Retinal pigment epithelial cell (primary cell): ENCODE results near the gene WNT5A.

Experiments used
- DNase-seq: peaks from one replicate; pipeline ENCODE4 v3.0.0-alpha.2; 2010; ENCODE audit warnings: low read depth
- H3K4me3 ChIP-seq: 2 replicates; pipeline ENCODE4 v1.5.1; 2011; ENCODE audit warnings: mild to moderate bottlenecking, low read length, control low read depth, moderate library complexity
- CTCF ChIP-seq: conservative IDR thresholded peaks from 2 replicates; pipeline ENCODE4 v1.5.1; 2011; ENCODE audit warnings: low read depth, low read length, control low read depth, inconsistent platforms

The WNT5A gene

GRCh38 chr3:55473788-55474187, 13.3 kb downstream of the WNT5A start:
- H3K4me3 ChIP-seq, result no peak overlapping the region

DNA sequence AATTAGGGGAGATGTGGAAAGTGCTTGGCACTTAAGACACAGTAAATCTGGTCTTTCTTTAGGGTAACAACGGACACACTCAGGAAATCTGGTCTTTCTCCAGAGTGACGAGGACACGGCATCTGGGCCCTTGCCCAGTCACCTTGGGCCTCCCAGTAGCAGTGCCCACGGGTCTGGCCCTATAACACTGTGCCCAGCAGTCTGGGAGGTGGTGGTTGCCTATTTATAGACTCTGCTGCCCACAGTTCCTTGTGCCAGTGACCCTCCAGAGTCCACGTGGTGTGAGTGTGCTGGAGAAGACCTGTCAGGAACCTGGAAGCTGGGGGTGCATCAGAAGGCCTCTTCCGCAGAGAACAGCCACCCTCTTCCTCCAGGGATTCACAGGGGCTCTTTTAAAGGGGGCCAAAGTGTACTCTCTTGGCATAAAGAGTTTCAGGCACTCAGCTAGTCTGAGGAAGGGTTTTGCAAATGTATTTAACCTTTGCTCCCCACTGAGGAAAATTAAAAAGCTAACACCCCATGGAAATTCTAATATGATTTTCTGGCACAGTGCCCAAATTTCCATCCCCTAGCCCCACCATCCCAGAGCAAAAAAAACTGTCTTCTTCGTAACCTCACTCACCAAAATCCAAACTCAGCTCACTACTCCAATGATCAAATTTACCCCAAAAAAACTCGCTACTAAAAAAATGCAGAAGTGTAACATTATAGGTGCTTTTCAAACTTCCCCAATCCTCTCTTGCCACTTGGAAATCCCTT, 15.4 kb downstream of the WNT5A start:
- TF ChIP-seq CTCF, result no peak
- DNase-seq, result no peak
- no peak overlapping the region for H3K4me3 ChIP-seq

More at GRCh38 chr3:55473788-55474187, 13.3 kb downstream of the WNT5A start:
- no peak for DNase-seq
- no peak for TF ChIP-seq CTCF

DNA sequence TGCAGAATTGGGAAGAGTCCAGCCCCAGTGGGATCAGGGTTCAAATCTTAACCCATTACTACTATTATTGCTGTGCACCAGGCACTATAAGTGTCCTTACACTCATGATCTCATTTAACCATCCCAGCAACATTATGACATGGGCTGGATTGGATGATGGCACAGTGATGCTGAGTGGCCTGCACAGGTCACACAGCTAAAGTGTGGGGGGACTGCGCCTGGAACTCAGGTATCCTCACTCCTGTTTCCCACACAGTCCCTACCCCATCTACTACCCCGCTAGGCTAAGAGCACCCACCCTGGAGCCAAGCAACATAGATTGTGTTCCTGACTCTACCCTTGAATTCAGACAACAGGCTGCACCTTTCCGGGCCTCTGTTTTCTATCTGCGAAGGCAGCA, 16.0 kb downstream of the WNT5A start:
- DNase-seq, result no peak
- TF ChIP-seq CTCF, result no peak
- H3K4me3 ChIP-seq, result no peak overlapping the region

DNA sequence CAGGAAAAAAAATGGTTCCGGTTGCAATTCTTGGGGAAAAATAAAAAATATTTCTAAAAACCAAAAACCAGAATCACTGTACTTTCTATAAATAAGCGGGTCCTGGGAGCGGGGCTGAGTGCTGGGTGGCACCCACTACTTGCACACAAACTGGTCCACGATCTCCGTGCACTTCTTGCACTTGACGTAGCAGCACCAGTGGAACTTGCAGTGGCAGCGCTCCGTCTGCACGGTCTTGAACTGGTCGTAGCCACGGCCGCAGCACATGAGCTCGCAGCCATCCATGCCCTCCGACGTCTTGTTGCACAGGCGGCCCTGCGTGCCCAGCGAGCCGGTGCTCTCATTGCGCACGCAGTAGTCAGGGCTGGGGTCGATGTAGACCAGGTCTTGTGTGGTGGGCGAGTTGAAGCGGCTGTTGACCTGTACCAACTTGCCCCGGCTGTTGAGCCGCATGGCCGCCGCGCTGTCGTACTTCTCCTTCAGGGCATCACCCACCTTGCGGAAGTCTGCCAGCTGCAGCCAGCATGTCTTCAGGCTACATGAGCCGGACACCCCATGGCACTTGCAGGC, 17.1 kb downstream of the WNT5A start:
- H3K4me3 ChIP-seq, result no peak overlapping the region
- TF ChIP-seq CTCF, result no peak
- no peak for DNase-seq

DNA sequence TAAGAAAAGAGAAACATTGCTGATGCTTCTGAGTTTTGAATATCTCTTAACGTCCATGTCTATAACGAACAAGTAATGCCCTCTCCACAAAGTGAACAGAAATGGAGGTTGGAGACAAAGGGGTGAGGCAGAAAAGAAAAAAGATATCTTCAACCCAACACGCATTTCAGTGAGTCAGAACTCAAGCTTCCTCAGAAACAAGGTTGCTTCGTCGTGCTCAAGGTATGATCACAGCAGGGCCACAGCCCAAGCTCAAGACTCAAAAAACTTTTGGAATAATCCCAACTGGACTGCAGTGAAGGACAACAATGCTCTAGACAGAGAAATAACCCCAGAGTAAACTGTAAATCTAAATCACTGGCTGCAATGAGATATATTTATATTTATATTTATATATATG, 18.9 kb downstream of the WNT5A start:
- no peak overlapping the region for H3K4me3 ChIP-seq
- no peak for DNase-seq
- no peak for TF ChIP-seq CTCF

- no peak for DNase-seq
- no peak overlapping the region for H3K4me3 ChIP-seq
- TF ChIP-seq CTCF, result no peak
Measured at GRCh38 chr3:55467099-55467498, 20.0 kb downstream of the WNT5A start.

GRCh38 chr3:55466526-55466925, 20.6 kb downstream of the WNT5A start:
- TF ChIP-seq CTCF, result no peak
- no peak for DNase-seq
- no peak overlapping the region for H3K4me3 ChIP-seq
